Chondrocyte (in vitro differentiated cells): Measurements from ENCODE around the gene ADAP1. TPM values are rescaled to one million over a fixed set of nuclear protein-coding genes. Genes with fewer than 3 reads are reported as not detected.
A peak's percentile ranks its signal among the peaks of the same experiment; 100 is the strongest.

Experiments used
- DNase-seq: peaks from one replicate; pipeline ENCODE4 v3.0.0; 2021; ENCODE audit warnings: mixed read lengths, low spot score
- H3K27ac Mint-ChIP-seq: one replicate; pipeline ENCODE4 v1.8.0; 2021; ENCODE audit warnings: mild to moderate bottlenecking, moderate library complexity, mixed read lengths; ENCODE audit not compliant: unreplicated experiment
- H3K27me3 Mint-ChIP-seq: 2 replicates; pipeline ENCODE4 v1.8.0; 2021; ENCODE audit warnings: low read depth, mixed read lengths
- H3K36me3 Mint-ChIP-seq: 2 replicates; pipeline ENCODE4 v1.8.0; 2021; ENCODE audit warnings: low read depth, mixed read lengths
- H3K4me1 Mint-ChIP-seq: 2 replicates; pipeline ENCODE4 v1.8.0; 2021; ENCODE audit warnings: low read depth, mild to moderate bottlenecking, mixed read lengths
- H3K4me3 Mint-ChIP-seq: one replicate; pipeline ENCODE4 v1.8.0; 2021; ENCODE audit warnings: mild to moderate bottlenecking, moderate library complexity, mixed read lengths; ENCODE audit not compliant: unreplicated experiment
- H3K9me3 Mint-ChIP-seq: 2 replicates; pipeline ENCODE4 v1.8.0; 2021; ENCODE audit warnings: low read depth, mixed read lengths
- total RNA-seq: library from RNA; stranded (reverse); gene quantifications from 3 replicates; pipeline ENCODE4 v1.2.1, GENCODE V29; 2021
- TF ChIP-seq, protein P1 (sequence below): fragments of 200-600 bp; sonication (generic); IDR thresholded peaks from 2 replicates; pipeline ENCODE4 v1.5.0; 2021; ENCODE audit warnings: antibody characterized with exemption, mild to moderate bottlenecking, moderate library complexity

ADAP1 gene
- total RNA-seq, 1 donor from 2014 or later, result 6.7 TPM

DNA sequence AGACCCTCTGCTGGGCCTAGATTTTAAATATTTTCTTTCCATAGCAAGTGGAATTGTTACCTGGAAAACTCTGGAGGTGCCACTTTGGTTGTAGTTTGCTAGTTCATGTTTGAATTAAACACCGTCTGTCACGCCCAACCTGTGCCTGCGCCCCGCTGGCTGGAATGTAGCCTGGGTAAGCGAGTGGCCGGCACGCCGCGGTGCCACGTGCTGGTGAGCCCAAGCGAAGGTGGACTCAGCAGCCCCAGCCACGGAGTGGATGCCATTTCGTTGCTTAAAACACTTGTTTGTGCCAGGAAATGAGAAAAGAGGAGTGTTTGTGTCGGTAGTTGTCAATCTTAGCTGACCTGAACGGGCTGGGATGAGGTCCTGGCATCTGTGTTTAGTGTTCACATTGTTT lies 75.4 kb downstream of the ADAP1 start:
- H3K4me1 Mint-ChIP-seq, result peaks cover 24% of the 10 kb centered on the region
- H3K9me3 Mint-ChIP-seq, result no peaks in the 10 kb centered on the region
- H3K4me3 Mint-ChIP-seq, result peak overlapping the region; percentile 35
- no peaks in the 10 kb centered on the region for H3K27me3 Mint-ChIP-seq
- H3K36me3 Mint-ChIP-seq, result peaks cover 3% of the 10 kb centered on the region
- no peak overlapping the region for H3K27ac Mint-ChIP-seq
- TF ChIP-seq, protein P1, sequence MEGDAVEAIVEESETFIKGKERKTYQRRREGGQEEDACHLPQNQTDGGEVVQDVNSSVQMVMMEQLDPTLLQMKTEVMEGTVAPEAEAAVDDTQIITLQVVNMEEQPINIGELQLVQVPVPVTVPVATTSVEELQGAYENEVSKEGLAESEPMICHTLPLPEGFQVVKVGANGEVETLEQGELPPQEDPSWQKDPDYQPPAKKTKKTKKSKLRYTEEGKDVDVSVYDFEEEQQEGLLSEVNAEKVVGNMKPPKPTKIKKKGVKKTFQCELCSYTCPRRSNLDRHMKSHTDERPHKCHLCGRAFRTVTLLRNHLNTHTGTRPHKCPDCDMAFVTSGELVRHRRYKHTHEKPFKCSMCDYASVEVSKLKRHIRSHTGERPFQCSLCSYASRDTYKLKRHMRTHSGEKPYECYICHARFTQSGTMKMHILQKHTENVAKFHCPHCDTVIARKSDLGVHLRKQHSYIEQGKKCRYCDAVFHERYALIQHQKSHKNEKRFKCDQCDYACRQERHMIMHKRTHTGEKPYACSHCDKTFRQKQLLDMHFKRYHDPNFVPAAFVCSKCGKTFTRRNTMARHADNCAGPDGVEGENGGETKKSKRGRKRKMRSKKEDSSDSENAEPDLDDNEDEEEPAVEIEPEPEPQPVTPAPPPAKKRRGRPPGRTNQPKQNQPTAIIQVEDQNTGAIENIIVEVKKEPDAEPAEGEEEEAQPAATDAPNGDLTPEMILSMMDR, result no peak
- no peak for DNase-seq

GRCh38 chr7:877312-878232 lies 76.9 kb downstream of the ADAP1 start:
- peak overlapping the region; percentile 91 for H3K4me3 Mint-ChIP-seq
- H3K4me1 Mint-ChIP-seq, result peaks cover 20% of the 10 kb centered on the region
- TF ChIP-seq, protein P1, result no peak
- DNase-seq, result peak; percentile 89
- H3K27me3 Mint-ChIP-seq, result no peaks in the 10 kb centered on the region
- H3K9me3 Mint-ChIP-seq, result no peaks in the 10 kb centered on the region
- peaks cover 6% of the 10 kb centered on the region for H3K36me3 Mint-ChIP-seq
- peak overlapping the region; percentile 88 for H3K27ac Mint-ChIP-seq

GRCh38 chr7:876972-877311 lies 77.5 kb downstream of the ADAP1 start:
- Mint-ChIP-seq H3K4me1 (peaks cover 20% of the 10 kb centered on the region), H3K9me3 (no peaks in the 10 kb centered on the region), H3K27me3 (no peaks in the 10 kb centered on the region), H3K27ac (peak overlapping the region; percentile 88), H3K36me3 (peaks cover 9% of the 10 kb centered on the region), H3K4me3 (peak overlapping the region; percentile 91)
- DNase-seq, result peak; percentile 88
- TF ChIP-seq, protein P1, result no peak

DNA sequence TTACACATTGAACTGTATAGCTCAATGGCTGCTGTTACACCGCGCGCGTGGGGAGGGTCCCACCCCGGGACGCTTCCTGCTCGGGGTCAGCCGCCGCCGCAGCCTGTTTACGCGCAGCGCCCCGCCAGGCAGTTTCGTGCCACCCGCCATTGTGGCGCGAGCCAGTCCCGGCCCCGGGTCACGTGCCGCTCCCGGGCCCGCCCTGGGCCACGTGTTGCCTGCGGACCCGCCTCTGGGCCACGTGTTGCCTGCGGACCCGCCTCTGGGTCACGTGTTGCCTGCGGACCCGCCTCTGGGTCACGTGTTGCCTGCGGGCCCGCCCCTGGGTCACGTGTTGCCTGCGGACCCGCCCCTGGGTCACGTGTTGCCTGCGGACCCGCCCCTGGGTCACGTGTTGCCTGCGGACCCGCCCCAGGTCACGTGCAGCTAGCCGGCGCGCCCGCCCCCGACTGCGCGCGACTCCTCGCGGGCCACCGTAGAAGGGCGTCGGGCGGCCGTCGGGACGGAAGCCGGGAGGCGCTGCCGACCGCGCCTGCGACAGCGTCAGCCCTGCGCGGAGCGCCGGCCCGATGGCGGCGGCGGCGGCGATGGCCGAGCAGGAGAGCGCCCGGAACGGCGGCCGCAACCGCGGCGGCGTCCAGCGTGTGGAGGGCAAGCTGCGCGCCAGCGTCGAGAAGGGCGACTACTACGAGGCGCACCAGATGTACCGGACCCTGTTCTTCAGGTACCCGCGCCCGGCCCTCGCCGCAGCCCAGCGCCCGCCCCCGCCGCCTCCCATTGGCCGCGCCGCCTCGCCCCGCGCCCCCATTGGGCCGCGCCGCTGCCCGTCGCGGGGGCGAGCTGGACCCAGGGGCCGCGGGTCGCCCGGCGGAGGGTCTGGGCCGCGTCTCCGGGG lies 78.2 kb downstream of the ADAP1 start, which contains the start of gene GET4:
Gene GET4, plus strand, starts transcription at position 478 of the 895 bp plus-strand sequence. Its CDS starts 92 bp downstream, at position 570.
- Mint-ChIP-seq H3K4me1 (peaks cover 20% of the 10 kb centered on the region), H3K27me3 (no peaks in the 10 kb centered on the region), H3K4me3 (peak within 1 kb of the TSS; percentile 91), H3K36me3 (peaks cover 12% of the 10 kb centered on the region), H3K9me3 (no peaks in the 10 kb centered on the region), H3K27ac (peak within 1 kb of the TSS; percentile 88)
- TF ChIP-seq, protein P1, result peak; percentile 61
- DNase-seq, result peak; percentile 100
